Osteocyte (in vitro differentiated cells): ENCODE data around the gene ATR. TPM values are rescaled to one million over a fixed set of nuclear protein-coding genes. Genes with fewer than 3 reads are reported as not detected.
"Not testable (repeated sequence)": the region's sequence is repeated elsewhere in the genome, so short reads cannot be mapped to it uniquely, and the experiment has no call there.

Experiments used
- DNase-seq: peaks from one replicate; pipeline ENCODE4 v3.0.0; 2021; ENCODE audit warnings: mixed read lengths; ENCODE audit not compliant: unreplicated experiment; ENCODE audit errors: extremely low spot score
- H3K27ac Mint-ChIP-seq: one replicate; pipeline ENCODE4 v1.8.0; 2021; ENCODE audit warnings: mild to moderate bottlenecking, mixed read lengths; ENCODE audit not compliant: unreplicated experiment
- H3K27me3 Mint-ChIP-seq: one replicate; pipeline ENCODE4 v1.8.0; 2021; ENCODE audit warnings: mixed read lengths; ENCODE audit not compliant: unreplicated experiment
- H3K36me3 Mint-ChIP-seq: one replicate; pipeline ENCODE4 v1.8.0; 2021; ENCODE audit warnings: mixed read lengths; ENCODE audit not compliant: unreplicated experiment
- H3K4me1 Mint-ChIP-seq: one replicate; pipeline ENCODE4 v1.8.0; 2021; ENCODE audit warnings: mixed read lengths; ENCODE audit not compliant: unreplicated experiment
- H3K4me3 Mint-ChIP-seq: one replicate; pipeline ENCODE4 v1.8.0; 2021; ENCODE audit warnings: mild to moderate bottlenecking, moderate library complexity, mixed read lengths; ENCODE audit not compliant: unreplicated experiment
- H3K9me3 Mint-ChIP-seq: one replicate; pipeline ENCODE4 v1.8.0; 2021; ENCODE audit warnings: mixed read lengths; ENCODE audit not compliant: unreplicated experiment
- CTCF ChIP-seq: fragments of 200-600 bp; sonication (generic); IDR thresholded peaks from 2 replicates; pipeline ENCODE4 v1.5.0; 2021; ENCODE audit warnings: antibody characterized with exemption, mild to moderate bottlenecking, moderate library complexity
- total RNA-seq: library from RNA; stranded (reverse); gene quantifications from 2 replicates; pipeline ENCODE4 v1.2.1, GENCODE V29; 2021

The ATR gene
- total RNA-seq, 1 donor from 2014 or later, result 27.1 TPM

DNA sequence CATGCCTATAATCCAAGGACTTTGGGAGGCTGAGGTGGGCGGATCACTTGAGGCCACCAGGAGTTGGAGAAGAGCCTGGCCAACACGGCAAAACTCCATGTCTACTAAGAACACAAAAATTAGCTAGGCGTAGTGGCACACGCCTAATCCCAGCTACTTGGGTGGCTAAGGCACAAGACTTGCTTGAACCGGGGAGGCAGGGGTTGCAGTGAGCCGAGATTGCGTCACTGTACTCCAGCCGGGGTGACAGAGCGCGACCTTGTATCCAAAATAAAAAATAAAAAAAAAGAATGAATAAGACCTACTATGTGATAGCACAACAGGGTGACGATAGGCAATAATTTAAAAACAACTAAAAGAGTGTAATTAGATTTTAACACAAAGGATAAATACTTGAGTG lies 134.2 kb downstream of the ATR start:
- no peak for DNase-seq
- Mint-ChIP-seq H3K36me3 (peaks cover 3% of the 10 kb centered on the region), H3K4me1 (peaks cover 41% of the 10 kb centered on the region), H3K4me3 (no peak overlapping the region), H3K27ac (no peak overlapping the region), H3K9me3 (no peaks in the 10 kb centered on the region), H3K27me3 (no peaks in the 10 kb centered on the region)
- no peak for TF ChIP-seq CTCF

GRCh38 chr3:142443060-142443459 lies 135.5 kb downstream of the ATR start:
- not testable (repeated sequence) for H3K27ac Mint-ChIP-seq, H3K9me3 Mint-ChIP-seq
- peaks cover 33% of the 10 kb centered on the region for H3K4me1 Mint-ChIP-seq

DNA sequence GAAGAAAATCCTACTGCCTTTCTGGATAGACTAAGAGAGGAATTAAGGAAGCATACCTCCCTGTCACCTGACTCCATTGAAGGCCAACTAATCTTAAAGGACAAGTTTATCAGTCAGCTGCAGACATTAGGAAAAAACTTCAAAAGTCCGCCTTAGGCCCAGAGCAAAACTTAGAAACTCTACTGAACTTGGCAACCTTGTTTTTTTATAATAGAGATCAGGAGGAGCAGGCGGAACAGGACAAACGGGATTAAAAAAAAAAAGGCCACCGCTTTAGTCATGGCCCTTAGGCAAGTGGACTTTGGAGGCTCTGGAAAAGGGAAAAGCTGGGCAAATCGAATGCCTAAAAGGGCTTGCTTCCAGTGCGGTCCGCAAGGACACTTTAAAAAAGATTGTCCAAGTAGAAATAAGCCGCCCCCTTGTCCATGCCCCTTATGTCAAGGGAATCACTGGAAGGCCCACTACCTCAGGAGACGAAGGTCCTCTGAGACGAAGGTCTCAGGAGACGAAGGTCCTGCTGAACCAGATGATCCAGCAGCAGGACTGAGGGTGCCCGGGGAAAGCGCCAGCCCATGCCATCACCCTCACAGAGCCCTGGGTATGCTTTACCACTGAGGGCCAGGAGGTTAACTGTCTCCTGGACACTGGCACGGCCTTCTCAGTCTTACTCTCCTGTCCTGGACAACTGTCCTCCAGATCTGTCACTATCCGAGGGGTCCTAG lies 138.9 kb downstream of the ATR start:
- peaks cover 13% of the 10 kb centered on the region for H3K4me1 Mint-ChIP-seq
- not testable (repeated sequence) for H3K36me3 Mint-ChIP-seq, DNase-seq, H3K27ac Mint-ChIP-seq, H3K4me3 Mint-ChIP-seq, H3K9me3 Mint-ChIP-seq, H3K27me3 Mint-ChIP-seq

More at GRCh38 chr3:142443060-142443459, 135.5 kb downstream of the ATR start:
- H3K27me3 Mint-ChIP-seq, H3K4me3 Mint-ChIP-seq, H3K36me3 Mint-ChIP-seq, DNase-seq: not testable (repeated sequence)

- H3K4me1 Mint-ChIP-seq, H3K27ac Mint-ChIP-seq, H3K27me3 Mint-ChIP-seq, H3K4me3 Mint-ChIP-seq, DNase-seq, H3K9me3 Mint-ChIP-seq: not testable (repeated sequence)
- peaks cover 10% of the 10 kb centered on the region for H3K36me3 Mint-ChIP-seq
Observed at GRCh38 chr3:142438096-142438495, 140.4 kb downstream of the ATR start.

- Mint-ChIP-seq H3K4me1 (peaks cover 3% of the 10 kb centered on the region), H3K4me3 (no peak overlapping the region), H3K9me3 (no peaks in the 10 kb centered on the region), H3K27me3 (no peaks in the 10 kb centered on the region), H3K27ac (no peak overlapping the region), H3K36me3 (peaks cover 8% of the 10 kb centered on the region)
- TF ChIP-seq CTCF, result no peak
- DNase-seq, result no peak
Observed at GRCh38 chr3:142436951-142437585, 141.5 kb downstream of the ATR start.

DNA sequence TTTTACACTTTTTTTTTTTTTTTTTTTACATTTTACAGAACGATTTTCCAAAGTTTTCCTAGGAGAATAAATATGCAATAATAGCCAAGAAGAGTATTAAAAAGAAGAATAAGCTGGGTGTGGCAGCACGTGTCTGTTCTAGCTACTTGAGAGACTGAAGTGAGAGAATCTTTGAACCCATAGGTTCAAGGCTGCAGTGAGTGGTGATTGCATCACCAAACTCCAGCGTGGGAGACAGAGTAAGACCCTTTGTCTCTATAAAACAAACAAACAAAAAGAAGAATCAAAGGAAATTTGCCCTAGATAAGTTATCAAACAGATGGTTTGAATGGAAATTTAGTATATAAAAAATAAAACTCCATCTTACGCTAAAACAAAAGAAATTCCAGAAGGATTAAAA lies 144.0 kb downstream of the ATR start:
- no peak for DNase-seq
- Mint-ChIP-seq H3K4me1 (peaks cover 3% of the 10 kb centered on the region), H3K4me3 (no peak overlapping the region), H3K9me3 (no peaks in the 10 kb centered on the region), H3K36me3 (peaks cover 21% of the 10 kb centered on the region), H3K27me3 (no peaks in the 10 kb centered on the region), H3K27ac (no peak overlapping the region)
- no peak for TF ChIP-seq CTCF
